HepG2 (cell line): ENCODE measurements around the gene EDC3. TPM values are rescaled to one million over a fixed set of nuclear protein-coding genes. Genes with fewer than 3 reads are reported as not detected.

Experiments used
- AGO2 ChIP-seq: fragments of 200-400 bp; formaldehyde crosslinking; optimal IDR thresholded peaks from 2 replicates; pipeline ENCODE3; 2017; ENCODE audit warnings: mild to moderate bottlenecking, low read depth, low read length, moderate library complexity
- JARID2 ChIP-seq: sonication (generic); formaldehyde crosslinking; IDR thresholded peaks from 2 replicates; pipeline ENCODE4 v1.8.1; 2023; ENCODE audit warnings: missing genetic modification reagents, inconsistent platforms; ENCODE audit not compliant: insufficient replicate concordance
- JDP2 ChIP-seq: sonication (generic); formaldehyde crosslinking; IDR thresholded peaks from 2 replicates; pipeline ENCODE4 v1.8.1; 2022; ENCODE audit warnings: missing genetic modification reagents, borderline replicate concordance
- JUNB ChIP-seq: sonication (generic); formaldehyde crosslinking; IDR thresholded peaks from 2 replicates; pipeline ENCODE4 v1.8.0; 2022; ENCODE audit warnings: missing genetic modification reagents, mild to moderate bottlenecking, borderline replicate concordance
- LBX2 ChIP-seq: sonication (generic); formaldehyde crosslinking; IDR thresholded peaks from 2 replicates; pipeline ENCODE4 v1.5.0; 2020; ENCODE audit warnings: missing genetic modification reagents, mild to moderate bottlenecking, borderline replicate concordance
- MLXIP ChIP-seq: sonication (generic); formaldehyde crosslinking; IDR thresholded peaks from 2 replicates; pipeline ENCODE4 v1.9.0; 2021; ENCODE audit warnings: missing genetic modification reagents, borderline replicate concordance
- MTA1 ChIP-seq: sonication (generic); formaldehyde crosslinking; IDR thresholded peaks from 2 replicates; pipeline ENCODE4 v1.4.0; 2020; ENCODE audit warnings: missing genetic modification reagents, mild to moderate bottlenecking, borderline replicate concordance
- MZF1 ChIP-seq: sonication (generic); formaldehyde crosslinking; IDR thresholded peaks from 2 replicates; pipeline ENCODE4 v1.8.1; 2023; ENCODE audit warnings: mild to moderate bottlenecking, missing genetic modification reagents, borderline replicate concordance
- NR2C2 ChIP-seq: sonication (generic); formaldehyde crosslinking; IDR thresholded peaks from 2 replicates; pipeline ENCODE4 v1.4.0; 2020; ENCODE audit warnings: missing genetic modification reagents, mild to moderate bottlenecking, moderate library complexity, borderline replicate concordance
- SAFB2 ChIP-seq: sonication (generic); formaldehyde crosslinking; IDR thresholded peaks from 2 replicates; pipeline ENCODE4 v1.5.1; 2020; ENCODE audit warnings: missing genetic modification reagents, low read depth, mild to moderate bottlenecking, borderline replicate concordance
- SATB2 ChIP-seq: sonication (generic); formaldehyde crosslinking; IDR thresholded peaks from 2 replicates; pipeline ENCODE4 v1.5.0; 2020; ENCODE audit warnings: missing genetic modification reagents
- TP53 ChIP-seq: sonication (generic); formaldehyde crosslinking; conservative IDR thresholded peaks from 2 replicates; pipeline ENCODE4 v1.4.0; 2020; ENCODE audit warnings: missing genetic modification reagents
- ZFP91 ChIP-seq: sonication (generic); formaldehyde crosslinking; IDR thresholded peaks from 2 replicates; pipeline ENCODE4 v1.9.0; 2022; ENCODE audit warnings: missing genetic modification reagents, mild to moderate bottlenecking, borderline replicate concordance
- ZNF256 ChIP-seq: sonication (generic); formaldehyde crosslinking; conservative IDR thresholded peaks from 2 replicates; pipeline ENCODE4 v1.4.0; 2020; ENCODE audit warnings: missing genetic modification reagents
- ZNF263 ChIP-seq: sonication (generic); formaldehyde crosslinking; IDR thresholded peaks from 2 replicates; pipeline ENCODE4 v1.4.0; 2020; ENCODE audit warnings: missing genetic modification reagents
- ZNF326 ChIP-seq: sonication (generic); formaldehyde crosslinking; IDR thresholded peaks from 2 replicates; pipeline ENCODE4 v1.4.0; 2020; ENCODE audit warnings: missing genetic modification reagents, borderline replicate concordance
- ZNF639 ChIP-seq: conservative IDR thresholded peaks from 2 replicates; pipeline ENCODE4 v1.6.1; 2018; ENCODE audit warnings: missing genetic modification reagents
- ZNF792 ChIP-seq: IDR thresholded peaks from 2 replicates; pipeline ENCODE4 v1.6.1; 2016
- polyA plus RNA-seq, 8 experiments: library from polyadenylated mRNA; depleted of rRNA in 3 of 8; stranded (reverse) in 7 of 8; unstranded in 1 of 8; fragments of >200 nt; fragmentation: Illumina TruSeq in 4 of 8; extraction: Trizol in 4 of 8; gene quantifications; 2 replicates each; pipeline versions ENCODE4 v1.2.1 to v1.2.3, GENCODE V29; 2011 to 2016; ENCODE audit warnings: low read depth in 4 of 8, missing spikeins in 1 of 8, mixed read lengths in 1 of 8; ENCODE audit not compliant: insufficient read depth in 1 of 8
- total RNA-seq, 5 experiments: library from RNA; depleted of rRNA; stranded (reverse); fragments of >200 nt; fragmentation: Illumina TruSeq; extraction: Trizol; gene quantifications; 2 replicates each; pipeline ENCODE4 v1.2.3, GENCODE V29; 2016; ENCODE audit warnings: low read depth in 1 of 5

Gene EDC3
- total and polyA plus RNA-seq, 2 of the 13 experiments (the other 11 are each of a cell fraction or from before 2014, with no cell fraction given): 17.4 to 32.0 TPM

- TF ChIP-seq ZNF256 (CRISPR knock-in tag) (no peak), SAFB2 (CRISPR knock-in tag) (no peak; the same call in 1 of the 2 replicates), ZNF639 (CRISPR knock-in tag) (no peak), ZNF326 (CRISPR knock-in tag) (no peak), JUNB (CRISPR knock-in tag) (no peak), ZFP91 (CRISPR knock-in tag) (peak; percentile 56; the same call in 1 of the 2 replicates), ZNF263 (CRISPR knock-in tag) (peak; percentile 29; the same call in 1 of the 2 replicates), JARID2 (no peak), MLXIP (CRISPR knock-in tag) (no peak), JDP2 (no peak), TP53 (CRISPR knock-in tag) (no peak), LBX2 (CRISPR knock-in tag) (no peak), SATB2 (no peak), MZF1 (CRISPR knock-in tag) (no peak), NR2C2 (peak; percentile 82), AGO2 (peak; percentile 25), MTA1 (no peak), ZNF792 (CRISPR knock-in tag) (peak; percentile 89)
Observed at GRCh38 chr15:74598126-74598842, 97.5 kb downstream of the EDC3 start (continued).
